ENCODE results near the gene AIG1.

AIG1 gene

GRCh38 chr6:143247586-143247985, 186.9 kb downstream of the AIG1 start:
- Histone ChIP-seq H3K36me3 (replicated peaks) (no peaks in the 10 kb centered on the region), H3K4me3 (ENCODE audit: low read depth, low read length) (no peak overlapping the region), H3K27me3 (replicated peaks) (no peaks in the 10 kb centered on the region), H3K27ac (no peak overlapping the region)
- in situ Hi-C loops (cut with HindIII; ENCODE audit: low pct_ligation_motif_present, low sequenced_read_pairs) = no loop called here
- no peak for TF ChIP-seq CTCF (IDR thresholded peaks at IDR 0.05; ENCODE audit: low read depth, low read length, missing control alignments)
- no peak for DNase-seq

GRCh38 chr6:143248359-143248758, 187.7 kb downstream of the AIG1 start:
- in situ Hi-C loops (cut with HindIII; ENCODE audit: low pct_ligation_motif_present, low sequenced_read_pairs) = no loop called here
- Histone ChIP-seq H3K4me3 (ENCODE audit: low read depth, low read length) (no peak overlapping the region), H3K36me3 (replicated peaks) (no peaks in the 10 kb centered on the region), H3K27me3 (replicated peaks) (no peaks in the 10 kb centered on the region), H3K27ac (no peak overlapping the region)
- DNase-seq = no peak
- no peak for TF ChIP-seq CTCF (IDR thresholded peaks at IDR 0.05; ENCODE audit: low read depth, low read length, missing control alignments)

GRCh38 chr6:143251288-143251687, 190.6 kb downstream of the AIG1 start:
- DNase-seq = no peak
- H3K36me3 ChIP-seq (replicated peaks) = no peaks in the 10 kb centered on the region
- no peak overlapping the region for H3K4me3 ChIP-seq (ENCODE audit: low read depth, low read length)
- no peaks in the 10 kb centered on the region for H3K27me3 ChIP-seq (replicated peaks)
- TF ChIP-seq CTCF (IDR thresholded peaks at IDR 0.05; ENCODE audit: low read depth, low read length, missing control alignments) = no peak
- no peak overlapping the region for H3K27ac ChIP-seq
- in situ Hi-C loops (cut with HindIII; ENCODE audit: low pct_ligation_motif_present, low sequenced_read_pairs) = no loop called here

GRCh38 chr6:143252961-143253360, 192.3 kb downstream of the AIG1 start:
- H3K36me3 ChIP-seq (replicated peaks) = no peaks in the 10 kb centered on the region
- H3K27me3 ChIP-seq (replicated peaks) = no peaks in the 10 kb centered on the region
- no peak overlapping the region for H3K27ac ChIP-seq
- H3K4me3 ChIP-seq (ENCODE audit: low read depth, low read length) = no peak overlapping the region
- DNase-seq = no peak
- in situ Hi-C loops (cut with HindIII; ENCODE audit: low pct_ligation_motif_present, low sequenced_read_pairs) = no loop called here
- no peak for TF ChIP-seq CTCF (IDR thresholded peaks at IDR 0.05; ENCODE audit: low read depth, low read length, missing control alignments)

GRCh38 chr6:143253586-143253985, 192.9 kb downstream of the AIG1 start:
- TF ChIP-seq CTCF (IDR thresholded peaks at IDR 0.05; ENCODE audit: low read depth, low read length, missing control alignments) = no peak
- no peak for DNase-seq
- no peaks in the 10 kb centered on the region for H3K27me3 ChIP-seq (replicated peaks)
- H3K4me3 ChIP-seq (ENCODE audit: low read depth, low read length) = no peak overlapping the region
- H3K36me3 ChIP-seq (replicated peaks) = no peaks in the 10 kb centered on the region
- H3K27ac ChIP-seq = no peak overlapping the region
- in situ Hi-C loops (cut with HindIII; ENCODE audit: low pct_ligation_motif_present, low sequenced_read_pairs) = no loop called here

GRCh38 chr6:143258945-143259344, 198.3 kb downstream of the AIG1 start:
- no peak for TF ChIP-seq CTCF (IDR thresholded peaks at IDR 0.05; ENCODE audit: low read depth, low read length, missing control alignments)
- Histone ChIP-seq H3K27me3 (replicated peaks) (no peaks in the 10 kb centered on the region), H3K27ac (no peak overlapping the region), H3K4me3 (ENCODE audit: low read depth, low read length) (no peak overlapping the region), H3K36me3 (replicated peaks) (no peaks in the 10 kb centered on the region)
- in situ Hi-C loops (cut with HindIII; ENCODE audit: low pct_ligation_motif_present, low sequenced_read_pairs) = no loop called here
- no peak for DNase-seq

Data from brain microvascular endothelial cell (primary cell).